HG03097 (cell line): ENCODE measurements around the gene CCDC88C.

Experiments
- ATAC-seq: cut with Tn5 transposase; IDR thresholded peaks from one replicate; pipeline ENCODE4 v1.9.1; 2021; ENCODE audit not compliant: unreplicated experiment, low FRiP score

Gene CCDC88C

GRCh38 chr14:91297081-91297711, 120.4 kb downstream of the CCDC88C start:
- ATAC-seq, result no peak

DNA sequence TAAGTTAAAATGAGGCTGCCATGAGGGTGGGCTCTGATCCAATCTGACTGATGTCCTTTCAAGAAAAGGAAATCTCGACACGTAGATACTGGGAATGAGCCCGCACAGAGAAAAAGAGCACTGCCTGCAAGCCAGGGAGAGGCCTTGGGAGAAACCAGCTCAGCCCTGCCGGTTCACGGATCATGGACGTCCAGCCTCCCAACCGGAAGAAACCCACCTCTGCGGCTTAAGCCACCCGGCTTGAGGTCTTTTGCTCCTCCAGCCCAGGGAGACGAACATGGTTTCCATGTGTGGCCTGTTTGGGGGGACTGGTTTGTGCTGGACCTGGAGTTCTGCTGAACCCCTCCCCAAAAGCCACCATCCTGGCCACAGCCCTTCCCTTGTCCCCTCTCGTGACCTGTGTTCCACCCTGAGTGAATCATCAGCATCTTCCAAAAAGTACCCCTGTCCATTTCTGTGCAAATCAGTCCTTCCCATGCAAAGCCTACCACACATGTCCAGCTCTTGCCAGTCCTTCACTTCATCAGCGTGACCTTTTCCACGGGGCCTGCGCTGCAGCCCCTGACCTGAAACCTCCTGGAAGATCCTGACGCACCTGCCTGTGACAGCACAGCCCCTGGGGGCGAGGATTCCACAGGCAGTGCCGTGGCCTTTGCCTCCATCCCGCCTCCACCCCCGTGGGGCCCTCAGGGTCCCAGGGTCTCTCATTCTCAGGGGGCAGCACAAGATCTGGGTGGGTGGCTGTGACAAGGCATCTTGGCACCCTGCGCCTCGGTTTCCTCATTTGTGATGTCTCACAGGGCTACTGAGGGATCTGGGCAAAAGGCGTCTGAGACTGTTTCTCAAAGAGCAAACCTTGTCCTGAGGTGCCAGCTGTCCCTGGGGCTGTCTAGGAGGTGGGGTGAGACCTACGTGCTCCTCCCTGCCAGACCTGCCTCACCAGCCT, 121.5 kb downstream of the CCDC88C start:
- ATAC-seq, result no peak

- ATAC-seq, result no peak
Observed at GRCh38 chr14:91295276-91295845, 122.3 kb downstream of the CCDC88C start.

GRCh38 chr14:91294153-91294552, 123.5 kb downstream of the CCDC88C start:
- ATAC-seq, result no peak

- ATAC-seq, result no peak
Observed at GRCh38 chr14:91293281-91293680, 124.3 kb downstream of the CCDC88C start.

- ATAC-seq, result no peak
Observed at GRCh38 chr14:91292491-91292890, 125.1 kb downstream of the CCDC88C start.

GRCh38 chr14:91291786-91292405, 125.7 kb downstream of the CCDC88C start:
- ATAC-seq, result no peak

DNA sequence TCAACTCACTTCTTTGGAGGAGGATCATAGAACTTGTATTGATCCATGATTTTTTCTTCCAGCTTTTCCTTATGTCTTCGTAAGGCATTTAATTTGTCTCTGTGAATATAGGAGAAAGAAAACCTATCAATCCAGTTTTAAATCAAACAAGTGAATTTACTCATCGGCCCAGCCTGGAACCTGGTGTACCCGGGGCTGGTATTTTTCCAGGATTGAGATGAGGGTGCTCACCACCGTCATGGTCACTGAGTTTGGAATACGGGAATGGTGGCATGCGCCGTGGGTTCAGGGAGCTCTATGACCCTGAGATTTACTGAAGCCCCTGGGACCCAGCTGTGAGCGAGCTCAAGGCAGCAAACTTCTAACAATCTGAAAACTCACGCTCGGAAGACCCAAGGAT, 126.6 kb downstream of the CCDC88C start:
- ATAC-seq, result no peak

GRCh38 chr14:91289464-91289863, 128.2 kb downstream of the CCDC88C start:
- ATAC-seq, result no peak

DNA sequence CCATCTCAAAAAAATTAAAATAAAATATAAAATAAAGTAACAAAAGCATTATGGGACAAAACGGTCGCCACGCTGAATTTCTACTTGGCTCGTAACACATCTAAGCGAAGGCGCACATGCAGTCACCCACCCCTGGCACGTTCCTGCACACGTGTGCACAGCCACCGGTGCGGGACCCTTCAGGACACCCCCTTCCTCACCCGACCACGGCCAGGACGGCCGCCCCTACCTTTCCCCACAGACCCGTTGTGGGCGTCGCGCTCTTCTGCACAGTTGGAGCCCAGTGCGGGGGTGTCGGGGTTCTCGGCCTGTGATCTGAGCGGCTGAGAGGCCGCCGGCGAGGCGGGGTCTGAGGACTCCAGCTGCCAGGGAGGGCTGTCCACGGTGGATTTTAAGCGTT, 128.7 kb downstream of the CCDC88C start:
- ATAC-seq, result no peak

- ATAC-seq, result peak; percentile 60
Observed at GRCh38 chr14:91286530-91286937, 131.1 kb downstream of the CCDC88C start.

- ATAC-seq, result no peak
Observed at GRCh38 chr14:91284791-91285548, 132.7 kb downstream of the CCDC88C start.

DNA sequence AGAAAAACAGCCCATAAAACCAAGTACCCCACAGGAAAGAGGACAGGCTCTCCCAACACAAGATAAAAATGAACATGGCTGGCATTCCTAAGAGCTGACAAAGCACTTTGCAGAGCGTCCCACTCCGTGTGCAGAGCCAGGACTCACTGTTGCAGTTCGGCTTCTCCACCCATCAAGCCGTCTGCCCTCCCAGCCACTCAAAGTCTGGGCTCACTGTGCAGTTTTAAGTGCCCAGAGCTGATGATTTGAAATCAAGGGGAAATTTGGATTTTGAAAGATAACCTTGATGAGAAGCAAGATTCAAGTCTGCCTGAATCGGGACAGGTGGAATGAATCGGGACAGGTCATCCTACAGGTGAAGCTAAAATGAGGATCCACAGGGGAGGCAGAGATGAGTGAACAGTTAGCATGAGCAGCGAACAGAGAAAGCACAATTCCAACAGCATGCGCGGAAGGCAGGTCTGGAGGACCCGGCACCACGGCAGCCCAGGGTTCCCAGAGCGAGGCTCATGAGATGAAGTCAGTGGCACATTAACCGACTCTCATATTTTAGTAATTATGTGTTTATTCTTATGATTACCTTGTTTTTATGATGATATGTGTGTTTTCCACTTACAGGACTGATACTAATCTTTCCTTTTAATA, 133.4 kb downstream of the CCDC88C start:
- no peak for ATAC-seq

GRCh38 chr14:91283666-91284065, 134.0 kb downstream of the CCDC88C start:
- ATAC-seq, result no peak

DNA sequence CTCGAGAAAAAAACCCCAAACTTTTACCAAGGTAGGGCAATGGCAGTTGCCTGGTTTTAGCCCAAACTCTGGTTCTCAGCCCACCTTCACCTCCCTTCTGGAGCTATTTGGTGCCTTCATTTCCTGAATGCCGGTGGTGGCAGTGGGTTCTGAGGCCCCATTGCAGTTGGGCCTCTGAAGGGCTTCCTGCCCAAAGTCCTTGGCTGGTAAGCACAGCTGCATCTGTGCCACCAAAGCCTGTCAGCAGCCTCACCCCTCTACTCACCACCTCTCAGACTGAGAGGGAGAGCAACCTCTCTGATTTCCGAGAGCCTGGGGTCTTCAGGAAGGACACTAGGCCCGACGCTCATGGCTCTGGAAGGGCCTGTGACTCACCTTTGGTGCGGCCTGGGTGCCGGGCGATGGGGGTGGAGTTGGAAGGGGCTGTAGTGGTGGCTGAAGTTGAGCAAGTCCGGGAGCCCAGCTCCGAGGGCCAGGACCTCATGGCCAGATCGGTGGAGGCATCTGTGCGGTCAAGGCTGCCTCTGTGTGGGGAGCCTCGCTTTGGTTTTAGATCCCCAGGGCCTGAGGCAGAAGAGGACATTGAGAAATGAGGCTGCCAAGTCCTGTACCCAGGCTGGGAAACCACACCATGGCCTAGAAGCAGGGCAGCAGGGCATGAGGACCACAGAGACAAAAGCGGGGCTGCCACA, 134.5 kb downstream of the CCDC88C start:
- ATAC-seq, result no peak

DNA sequence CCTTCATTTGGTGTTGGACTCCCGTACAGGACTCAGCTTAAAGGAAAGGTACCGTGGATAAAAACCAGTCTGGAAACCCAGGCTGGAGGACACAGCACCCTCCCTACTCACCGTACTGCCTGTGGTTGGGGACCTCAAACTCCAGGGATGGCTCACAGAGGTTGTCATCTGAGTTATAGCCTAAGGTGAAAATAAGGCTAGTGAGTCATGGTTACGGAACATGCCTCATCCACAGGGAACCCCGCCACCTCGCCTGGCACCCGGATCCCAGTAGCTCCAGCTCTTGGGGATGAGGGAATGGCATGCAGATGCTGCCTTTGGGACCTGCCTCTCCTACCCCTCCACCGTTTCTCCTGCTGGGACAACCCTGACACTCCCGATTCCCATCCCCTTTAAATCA, 136.3 kb downstream of the CCDC88C start:
- no peak for ATAC-seq

- ATAC-seq, result no peak
Observed at GRCh38 chr14:91280129-91280528, 137.5 kb downstream of the CCDC88C start.

- no peak for ATAC-seq
Observed at GRCh38 chr14:91279354-91279753, 138.3 kb downstream of the CCDC88C start.

- ATAC-seq, result no peak
Observed at GRCh38 chr14:91278383-91278715, 139.3 kb downstream of the CCDC88C start.
